Trophoblast cell (in vitro differentiated cells and primary cell): Measurements from ENCODE around the gene ACP1.

ENCODE experiments used
- DNase-seq, 2 donors: peaks; one replicate each; pipeline ENCODE4 v3.0.0-alpha.2; 2016
- H2AFZ ChIP-seq: 2 replicates; pipeline ENCODE4 v1.6.1; 2013; ENCODE audit warnings: low read length, moderate library complexity, mild to moderate bottlenecking; ENCODE audit not compliant: insufficient read depth, poor library complexity
- H2AK5ac ChIP-seq: 2 replicates; pipeline ENCODE4 v1.6.1; 2013; ENCODE audit warnings: mild to moderate bottlenecking, low read length
- H2BK120ac ChIP-seq: 2 replicates; pipeline ENCODE4 v1.6.1; 2013; ENCODE audit warnings: low read length, mild to moderate bottlenecking, moderate library complexity; ENCODE audit not compliant: insufficient read depth, poor library complexity
- H2BK12ac ChIP-seq: 2 replicates; pipeline ENCODE4 v1.6.1; 2013; ENCODE audit warnings: mild to moderate bottlenecking, low read length, moderate library complexity
- H2BK5ac ChIP-seq: 2 replicates; pipeline ENCODE4 v1.6.1; 2013; ENCODE audit warnings: low read length, low read depth, moderate library complexity, mild to moderate bottlenecking; ENCODE audit not compliant: poor library complexity
- H3K14ac ChIP-seq: 2 replicates; pipeline ENCODE4 v1.6.1; 2013; ENCODE audit warnings: mild to moderate bottlenecking, low read length
- H3K18ac ChIP-seq: 2 replicates; pipeline ENCODE4 v1.6.1; 2013; ENCODE audit warnings: mild to moderate bottlenecking, low read length
- H3K23ac ChIP-seq: 2 replicates; pipeline ENCODE4 v1.6.1; 2013; ENCODE audit warnings: low read length
- H3K27ac ChIP-seq: 2 replicates; pipeline ENCODE4 v1.5.1; 2013; ENCODE audit warnings: low read depth, mild to moderate bottlenecking, inconsistent platforms, low read length, moderate library complexity
- H3K27me3 ChIP-seq: 2 replicates; pipeline ENCODE4 v1.6.1; 2013; ENCODE audit warnings: inconsistent platforms, mild to moderate bottlenecking, low read length, moderate library complexity; ENCODE audit not compliant: insufficient read depth
- H3K36me3 ChIP-seq, 2 experiments: 1 replicate in 1 of 2; 2 replicates in 1 of 2; pipeline ENCODE4 v1.6.1; 2013; ENCODE audit warnings: low read length in 2 of 2, mild to moderate bottlenecking in 2 of 2, moderate library complexity in 1 of 2; ENCODE audit not compliant: insufficient read depth in 2 of 2, control insufficient read depth in 1 of 2
- H3K4ac ChIP-seq: 2 replicates; pipeline ENCODE4 v1.6.1; 2013; ENCODE audit warnings: low read depth, mild to moderate bottlenecking, low read length, moderate library complexity
- H3K4me1 ChIP-seq, 2 experiments: 1 replicate in 1 of 2; 2 replicates in 1 of 2; pipeline ENCODE4 v1.6.1; 2013; ENCODE audit warnings: low read length in 2 of 2, mild to moderate bottlenecking in 2 of 2, moderate library complexity in 1 of 2; ENCODE audit not compliant: insufficient read depth in 2 of 2, control insufficient read depth in 1 of 2
- H3K4me2 ChIP-seq: 2 replicates; pipeline ENCODE4 v1.6.1; 2013; ENCODE audit warnings: inconsistent platforms, mild to moderate bottlenecking, low read length, moderate library complexity
- H3K4me3 ChIP-seq: 2 replicates; pipeline ENCODE4 v1.5.1; 2013; ENCODE audit warnings: mild to moderate bottlenecking, low read depth, low read length, inconsistent platforms
- H3K79me1 ChIP-seq: one replicate; pipeline ENCODE4 v1.6.1; 2013; ENCODE audit warnings: low read length
- H3K79me2 ChIP-seq: 2 replicates; pipeline ENCODE4 v1.6.1; 2013; ENCODE audit warnings: low read length, mild to moderate bottlenecking; ENCODE audit not compliant: control insufficient read depth, insufficient read depth, poor library complexity
- H3K9ac ChIP-seq: 2 replicates; pipeline ENCODE4 v1.6.1; 2013; ENCODE audit warnings: mild to moderate bottlenecking, low read length
- H3K9me3 ChIP-seq: 2 replicates; pipeline ENCODE4 v1.6.1; 2013; ENCODE audit warnings: low read depth, mild to moderate bottlenecking, control low read depth, inconsistent platforms, low read length; ENCODE audit not compliant: insufficient read depth
- H4K12ac ChIP-seq: 2 replicates; pipeline ENCODE4 v1.6.1; 2013; ENCODE audit warnings: low read depth, mild to moderate bottlenecking, low read length, moderate library complexity
- H4K8ac ChIP-seq: 2 replicates; pipeline ENCODE4 v1.6.1; 2013; ENCODE audit warnings: low read depth, mild to moderate bottlenecking, low read length, moderate library complexity
- H4K91ac ChIP-seq: one replicate; pipeline ENCODE4 v1.6.1; 2013; ENCODE audit warnings: low read depth, mild to moderate bottlenecking, low read length, moderate library complexity
- WGBS: extraction: QIAGEN DNeasy Blood & Tissue Kit; methylation state at CpG from one replicate; pipeline ENCODE4 v1.1.7; 2013; ENCODE audit warnings: missing lambda C conversion rate; ENCODE audit not compliant: insufficient read length, insufficient coverage; ENCODE audit errors: extremely low coverage; 5-methylcytosine and 5-hydroxymethylcytosine counted together

The ACP1 gene

GRCh38 chr2:234421-234820, 30.3 kb upstream of the ACP1 start:
- H2AFZ ChIP-seq, result no peak overlapping the region
- H3K18ac ChIP-seq, result no peak overlapping the region
- H3K9me3 ChIP-seq, result no peaks in the 10 kb centered on the region
- no peak overlapping the region for H4K91ac ChIP-seq
- WGBS, result no CpG with 5 or more reads among the region's 4 CpGs
- no peaks in the 10 kb centered on the region for H3K4me1 ChIP-seq
- no peaks in the 10 kb centered on the region for H3K27me3 ChIP-seq
- H3K4me3 ChIP-seq, result no peak overlapping the region
- peaks cover 7% of the 10 kb centered on the region in 2 experiments for H3K36me3 ChIP-seq
- no peak overlapping the region for H4K12ac ChIP-seq
- H3K79me1 ChIP-seq, result no peaks in the 10 kb centered on the region
- H4K8ac ChIP-seq, result no peak overlapping the region
- no peak overlapping the region for H2BK12ac ChIP-seq
- no peak for DNase-seq
- no peaks in the 10 kb centered on the region for H3K79me2 ChIP-seq
- H3K14ac ChIP-seq, result no peak overlapping the region
- no peak overlapping the region for H2AK5ac ChIP-seq
- no peak overlapping the region for H2BK5ac ChIP-seq
- H3K4me2 ChIP-seq, result no peak overlapping the region
- H3K9ac ChIP-seq, result no peak overlapping the region
- H3K23ac ChIP-seq, result no peak overlapping the region
- no peak overlapping the region for H2BK120ac ChIP-seq
- no peak overlapping the region for H3K27ac ChIP-seq
- no peak overlapping the region for H3K4ac ChIP-seq

GRCh38 chr2:236993-237539, 27.7 kb upstream of the ACP1 start:
- no peak overlapping the region for H2BK12ac ChIP-seq
- H3K9me3 ChIP-seq, result no peaks in the 10 kb centered on the region
- no peaks in the 10 kb centered on the region for H3K27me3 ChIP-seq
- H3K23ac ChIP-seq, result no peak overlapping the region
- no peaks in the 10 kb centered on the region for H3K79me2 ChIP-seq
- no peak overlapping the region for H4K91ac ChIP-seq
- no peaks in the 10 kb centered on the region for H3K4me1 ChIP-seq
- no peaks in the 10 kb centered on the region for H3K79me1 ChIP-seq
- no peak overlapping the region for H3K18ac ChIP-seq
- H3K4ac ChIP-seq, result no peak overlapping the region
- H3K14ac ChIP-seq, result no peak overlapping the region
- no peak for DNase-seq
- no peak overlapping the region for H2AFZ ChIP-seq
- no peak overlapping the region for H2BK120ac ChIP-seq
- no peak overlapping the region for H4K8ac ChIP-seq
- no peak overlapping the region for H4K12ac ChIP-seq
- no peaks in the 10 kb centered on the region for H3K36me3 ChIP-seq
- no peak overlapping the region for H2AK5ac ChIP-seq
- no peak overlapping the region for H3K27ac ChIP-seq
- H3K4me2 ChIP-seq, result no peak overlapping the region
- H3K4me3 ChIP-seq, result no peak overlapping the region
- no CpG with 5 or more reads among the region's 6 CpGs for WGBS
- no peak overlapping the region for H2BK5ac ChIP-seq
- no peak overlapping the region for H3K9ac ChIP-seq

- Histone ChIP-seq H3K27me3 (no peaks in the 10 kb centered on the region), H3K9ac (no peak overlapping the region), H3K18ac (no peak overlapping the region), H2BK120ac (no peak overlapping the region), H2AK5ac (no peak overlapping the region), H3K27ac (no peak overlapping the region), H3K9me3 (no peaks in the 10 kb centered on the region), H3K79me2 (no peaks in the 10 kb centered on the region), H4K91ac (no peak overlapping the region), H3K14ac (no peak overlapping the region), H2BK12ac (no peak overlapping the region), H4K12ac (no peak overlapping the region), H3K4me1 (no peaks in the 10 kb centered on the region), H4K8ac (no peak overlapping the region), H3K4ac (no peak overlapping the region), H3K79me1 (no peaks in the 10 kb centered on the region), H3K23ac (no peak overlapping the region), H3K4me2 (no peak overlapping the region), H2AFZ (no peak overlapping the region), H3K36me3 (no peaks in the 10 kb centered on the region), H3K4me3 (no peak overlapping the region), H2BK5ac (no peak overlapping the region)
- no CpG with 5 or more reads among the region's 6 CpGs for WGBS
- DNase-seq, result no peak
Measured at GRCh38 chr2:237878-238277, 26.9 kb upstream of the ACP1 start.

- H3K27me3 ChIP-seq, result no peaks in the 10 kb centered on the region
- H2AK5ac ChIP-seq, result no peak overlapping the region
- H3K36me3 ChIP-seq, result no peaks in the 10 kb centered on the region
- H2BK12ac ChIP-seq, result no peak overlapping the region
- no peak overlapping the region for H4K8ac ChIP-seq
- H3K18ac ChIP-seq, result no peak overlapping the region
- no peak overlapping the region for H4K12ac ChIP-seq
- no peak overlapping the region for H2BK120ac ChIP-seq
- H3K9me3 ChIP-seq, result no peaks in the 10 kb centered on the region
- 100% methylated on average over 1 of the region's 3 CpGs for WGBS
- no peak overlapping the region for H3K27ac ChIP-seq
- no peaks in the 10 kb centered on the region for H3K4me1 ChIP-seq
- H3K79me1 ChIP-seq, result no peaks in the 10 kb centered on the region
- H2BK5ac ChIP-seq, result no peak overlapping the region
- no peak overlapping the region for H3K4me3 ChIP-seq
- DNase-seq, result no peak
- H3K9ac ChIP-seq, result no peak overlapping the region
- H3K4ac ChIP-seq, result no peak overlapping the region
- no peak overlapping the region for H4K91ac ChIP-seq
- no peak overlapping the region for H3K14ac ChIP-seq
- no peak overlapping the region for H2AFZ ChIP-seq
- no peak overlapping the region for H3K23ac ChIP-seq
- H3K79me2 ChIP-seq, result no peaks in the 10 kb centered on the region
- no peak overlapping the region for H3K4me2 ChIP-seq
Measured at GRCh38 chr2:238431-238830, 26.3 kb upstream of the ACP1 start.
